Measurements from ENCODE around the gene SBSN. TPM values are rescaled to one million over a fixed set of nuclear protein-coding genes. Genes with fewer than 3 reads are reported as not detected.
"Not testable (repeated sequence)": the region's sequence is repeated elsewhere in the genome, so short reads cannot be mapped to it uniquely, and the experiment has no call there.

Gene SBSN
- total and polyA plus RNA-seq, 10 of the 15 experiments (the other 5 are each of a cell fraction or from before 2014, with no cell fraction given): 0.09 TPM; not detected in 9

GRCh38 chr19:35476149-35476548 lies 52.0 kb downstream of the SBSN start:
- intact Hi-C loops (cut with micrococcal nuclease; ENCODE audit: unreplicated experiment) (no loop called here), in situ Hi-C loops (cut with MboI) (no loop called here)
- H3K27me3 ChIP-seq (replicated peaks in 1 of 2; ENCODE audit: control insufficient read depth in 2 of 2, insufficient read depth in 2 of 2, low read length in 1 of 2): no peaks in the 10 kb centered on the region
- 35% methylated on average over 4 of the region's 4 CpGs for WGBS (ENCODE audit: insufficient coverage, insufficient replicate concordance, low lambda C conversion rate, missing lambda C conversion rate)
- H4K20me1 ChIP-seq (ENCODE audit: control insufficient read depth, insufficient read depth): no peaks in the 10 kb centered on the region
- no peak overlapping the region for H3K9ac ChIP-seq (ENCODE audit: control insufficient read depth, insufficient read depth, low read length)
- DNase-seq (ENCODE audit: low read depth, low spot score): no peak
- ChIA-PET POLR2A (no interaction called here), SMC1A (ENCODE audit: uncharacterized antibody, unreplicated experiment) (no interaction called here), CTCF (interaction anchor here (3.0 kb wide), 1 partner anchor 123 kb away, joined by 10 read pairs; no protein-coding TSS in a partner anchor), RAD21 (ENCODE audit: unreplicated experiment) (no interaction called here)
- no peak overlapping the region for H2AFZ ChIP-seq (ENCODE audit: control insufficient read depth, low read depth, low read length)
- no peak for FAIRE-seq
- BruUV-seq (replicated peaks): no TSS peak
- H3K79me2 ChIP-seq (ENCODE audit: control insufficient read depth, insufficient read depth, low read length): no peaks in the 10 kb centered on the region
- no peaks in the 10 kb centered on the region for H3K4me1 ChIP-seq (ENCODE audit: control insufficient read depth, insufficient read depth, low read length)
- no peak overlapping the region for H3K27ac ChIP-seq (ENCODE audit: control insufficient read depth, insufficient read depth)
- no peak overlapping the region for H3K4me3 ChIP-seq
- H3K4me2 ChIP-seq (ENCODE audit: control insufficient read depth, insufficient read depth): no peak overlapping the region
- TF ChIP-seq POU2F2 (IDR thresholded peaks at IDR 0.05; ENCODE audit: borderline replicate concordance, low read depth, low read length) (no peak), CTCF (IDR thresholded peaks at IDR 0.05 in 2 of 3, conservative IDR thresholded peaks at IDR 0.05 in 1 of 3; ENCODE audit: control insufficient read depth in 2 of 3, extremely low read depth in 1 of 3, insufficient read depth in 1 of 3, low read depth in 3 of 3, low read length in 3 of 3) (peak in 2 of 3 experiments; percentile 30 to 32; a peak in 3 of 6 replicates)
- ATAC-seq: no peak
- H3K36me3 ChIP-seq (ENCODE audit: control insufficient read depth in 2 of 2, insufficient read depth in 2 of 2, low read length in 1 of 2): no peaks in the 10 kb centered on the region
- no peaks in the 10 kb centered on the region for H3K9me3 ChIP-seq (replicated peaks; ENCODE audit: control insufficient read depth, insufficient read depth, low read length)

GRCh38 chr19:35474594-35474993 lies 53.5 kb downstream of the SBSN start:
- FAIRE-seq; H3K4me2 ChIP-seq (ENCODE audit: control insufficient read depth, insufficient read depth); H4K20me1 ChIP-seq (ENCODE audit: control insufficient read depth, insufficient read depth); ATAC-seq; H3K4me3 ChIP-seq; H3K27ac ChIP-seq (ENCODE audit: control insufficient read depth, insufficient read depth); H2AFZ ChIP-seq (ENCODE audit: control insufficient read depth, low read depth, low read length); intact Hi-C loops (cut with micrococcal nuclease; ENCODE audit: unreplicated experiment); DNase-seq (ENCODE audit: low read depth, low spot score); H3K9me3 ChIP-seq (replicated peaks; ENCODE audit: control insufficient read depth, insufficient read depth, low read length); BruUV-seq (replicated peaks); H3K36me3 ChIP-seq (ENCODE audit: control insufficient read depth in 2 of 2, insufficient read depth in 2 of 2, low read length in 1 of 2); H3K9ac ChIP-seq (ENCODE audit: control insufficient read depth, insufficient read depth, low read length); H3K79me2 ChIP-seq (ENCODE audit: control insufficient read depth, insufficient read depth, low read length); in situ Hi-C loops (cut with MboI); H3K27me3 ChIP-seq (replicated peaks in 1 of 2; ENCODE audit: control insufficient read depth in 2 of 2, insufficient read depth in 2 of 2, low read length in 1 of 2); H3K4me1 ChIP-seq (ENCODE audit: control insufficient read depth, insufficient read depth, low read length): not testable (repeated sequence)
- ChIA-PET RAD21 (ENCODE audit: unreplicated experiment) (interaction anchor here (2.9 kb wide), 1 partner anchor 21 kb away, joined by 10 read pairs; no protein-coding TSS in a partner anchor), SMC1A (ENCODE audit: uncharacterized antibody, unreplicated experiment) (interaction anchor here (0.8 to 2.3 kb wide), 3 partner anchors 21 to 124 kb away, joined by 3 to 14 read pairs (median 5); no protein-coding TSS in a partner anchor), CTCF (interaction anchor here (7.2 kb wide), 1 partner anchor 21 kb away, joined by 56 read pairs; no protein-coding TSS in a partner anchor), POLR2A (interaction anchor here (0.6 kb wide), 1 partner anchor 123 kb away, joined by 6 read pairs; no protein-coding TSS in a partner anchor)
- 77% methylated on average over 7 of the region's 7 CpGs for WGBS (ENCODE audit: insufficient coverage, insufficient replicate concordance, low lambda C conversion rate, missing lambda C conversion rate)

Measured in GM12878 (cell line).